Stimulated activated CD4-positive, alpha-beta T cell treated with anti-CD3 and anti-CD28 coated beads, Interleukin-2, amount 100 ng/mL, for 48 hours (primary cell): ENCODE measurements around the gene MPO.

Experiments
- DNase-seq, 2 donors: peaks; one replicate each; pipeline ENCODE4 v3.0.0-alpha.2; 2020

The MPO gene

DNA sequence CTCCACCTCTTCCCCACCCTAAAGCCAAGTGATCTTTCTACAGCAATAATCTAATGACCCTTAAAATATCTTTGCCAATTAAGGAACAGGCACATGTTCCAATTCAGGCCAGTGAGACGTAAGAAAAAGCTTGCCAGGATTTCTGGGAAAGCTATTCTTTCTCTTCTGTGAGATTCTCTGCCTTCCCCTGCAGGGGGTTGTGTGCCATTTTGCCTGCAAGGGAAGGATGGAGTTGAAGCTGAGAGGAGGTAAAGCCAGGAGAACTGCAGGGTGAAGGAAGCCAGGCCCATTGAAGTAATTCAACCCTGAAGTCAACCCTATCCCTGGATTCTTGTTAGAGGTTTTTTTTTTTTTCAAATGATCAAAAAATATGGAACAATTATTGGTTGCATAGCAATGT lies 51.4 kb downstream of the MPO start:
- no peak for DNase-seq

DNA sequence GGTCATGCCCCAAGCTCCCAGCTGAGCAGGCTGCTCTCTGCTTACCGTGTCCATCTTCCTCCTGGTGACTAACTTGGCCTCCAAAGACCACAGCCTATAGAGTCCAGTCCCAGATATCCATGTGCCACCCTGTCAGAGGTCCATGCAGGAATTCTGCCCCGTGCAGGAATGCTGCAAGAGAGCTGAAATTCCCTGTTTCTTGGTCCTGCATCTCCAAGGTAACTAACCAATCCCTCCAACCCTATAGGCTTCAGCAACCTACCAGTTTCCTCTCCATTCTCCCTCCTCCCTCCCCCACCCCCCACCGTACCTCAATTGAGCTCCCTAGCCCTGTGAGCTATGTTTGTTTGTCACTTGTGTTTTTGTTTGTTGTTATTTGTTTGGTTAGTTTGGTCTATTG lies 52.1 kb downstream of the MPO start:
- DNase-seq: no peak

DNA sequence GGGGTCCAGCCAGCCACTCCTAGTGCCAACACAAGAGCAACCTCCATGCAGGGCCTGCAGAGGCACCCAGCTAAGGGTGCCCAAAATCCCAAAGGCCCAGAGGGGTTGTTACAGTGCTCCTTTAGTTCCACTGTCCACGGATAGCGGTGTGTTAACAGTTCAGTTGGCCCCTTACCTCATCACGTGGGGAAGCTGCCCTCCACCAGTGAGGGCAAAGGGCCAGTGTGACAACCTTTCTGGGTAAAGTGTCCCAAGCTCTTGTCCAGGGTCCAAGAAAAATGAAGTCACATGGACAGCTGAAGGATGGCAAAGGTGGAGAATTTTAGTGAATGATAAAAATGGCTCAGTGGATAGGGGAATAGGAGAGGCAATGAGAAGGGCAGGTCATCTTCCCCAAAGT lies 53.0 kb downstream of the MPO start:
- no peak for DNase-seq

DNA sequence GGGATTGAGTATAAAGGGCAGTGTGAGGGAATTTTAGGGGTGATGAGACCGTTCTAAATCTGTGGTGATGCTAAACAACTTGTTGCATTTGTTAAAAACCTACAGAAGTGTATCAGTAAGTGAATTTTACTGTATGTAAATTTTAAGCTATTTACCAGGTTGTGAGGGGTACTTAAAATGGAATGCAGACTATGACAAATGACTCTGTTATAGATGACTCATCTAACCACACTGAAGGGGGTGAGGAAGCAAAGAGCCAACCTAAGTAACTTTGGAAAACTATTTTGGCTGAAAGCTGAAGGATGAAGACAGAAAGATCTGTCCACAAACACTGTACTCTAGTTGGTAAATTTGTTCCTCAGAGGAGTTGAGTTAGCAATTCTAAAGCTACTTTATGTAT lies 56.4 kb downstream of the MPO start:
- DNase-seq: no peak
